HEK293T (cell line): ENCODE data around the gene ZNF778.

Source experiments
- ARNT ChIP-seq: fragments of 450-650 bp; IDR thresholded peaks from 2 replicates; pipeline ENCODE4 v1.6.1; 2017; ENCODE audit warnings: mild to moderate bottlenecking
- BHLHE40 ChIP-seq: fragments of 450-650 bp; IDR thresholded peaks from 2 replicates; pipeline ENCODE4 v1.6.1; 2016; ENCODE audit warnings: mild to moderate bottlenecking, moderate library complexity, borderline replicate concordance
- ELF4 ChIP-seq: fragments of 450-650 bp; IDR thresholded peaks from 2 replicates; pipeline ENCODE4 v1.6.1; 2017; ENCODE audit warnings: antibody characterized with exemption
- FOXA1 ChIP-seq: fragments of 450-650 bp; IDR thresholded peaks from 2 replicates; pipeline ENCODE4 v1.6.1; 2016; ENCODE audit warnings: mild to moderate bottlenecking
- FOXK2 ChIP-seq: fragments of 450-650 bp; IDR thresholded peaks from 2 replicates; pipeline ENCODE4 v1.6.1; 2016; ENCODE audit warnings: mild to moderate bottlenecking
- FOXM1 ChIP-seq: fragments of 450-650 bp; IDR thresholded peaks from 2 replicates; pipeline ENCODE4 v1.6.1; 2017; ENCODE audit warnings: mild to moderate bottlenecking, borderline replicate concordance
- HDGF ChIP-seq: fragments of 450-650 bp; IDR thresholded peaks from 2 replicates; pipeline ENCODE4 v1.6.1; 2017; ENCODE audit warnings: antibody characterized with exemption, borderline replicate concordance
- NFRKB ChIP-seq: fragments of 450-650 bp; IDR thresholded peaks from 2 replicates; pipeline ENCODE4 v1.6.1; 2016; ENCODE audit warnings: mild to moderate bottlenecking, moderate library complexity
- SP1 ChIP-seq: fragments of 450-650 bp; IDR thresholded peaks from 2 replicates; pipeline ENCODE4 v1.6.1; 2017
- TARDBP ChIP-seq: fragments of 450-650 bp; IDR thresholded peaks from 2 replicates; pipeline ENCODE4 v1.6.1; 2016
- ZNF384 ChIP-seq: fragments of 450-650 bp; IDR thresholded peaks from 2 replicates; pipeline ENCODE4 v1.6.1; 2016

- TF ChIP-seq TARDBP (no peak), ZNF384 (no peak), HDGF (no peak), FOXK2 (no peak), SP1 (no peak), FOXA1 (no peak), ARNT (no peak), NFRKB (no peak), FOXM1 (no peak), ELF4 (no peak), BHLHE40 (no peak)
These were observed 26.2 kb upstream of the ZNF778 start for GRCh38 chr16:89191033-89191900.
